Neural progenitor cell (in vitro differentiated cells): Measurements from ENCODE around the gene GALM. TPM values are rescaled to one million over a fixed set of nuclear protein-coding genes. Genes with fewer than 3 reads are reported as not detected.

ENCODE experiments used
- DNase-seq: peaks from one replicate; pipeline ENCODE4 v3.0.0-alpha.2; 2016; ENCODE audit warnings: low spot score
- H2AFZ ChIP-seq: fragments of 200-600 bp; sonication (generic); replicated peaks from 2 replicates; pipeline ENCODE4 v1.6.1; 2016; ENCODE audit warnings: antibody characterized with exemption
- H3F3A ChIP-seq: fragments of 200-600 bp; sonication (generic); 2 replicates; pipeline ENCODE4 v1.6.1; 2016; ENCODE audit warnings: antibody characterized with exemption, low read depth
- H3K27ac ChIP-seq: fragments of 200-600 bp; sonication (generic); 2 replicates; pipeline ENCODE4 v1.5.1; 2016; ENCODE audit warnings: mild to moderate bottlenecking
- H3K27me3 ChIP-seq: fragments of 200-600 bp; sonication (generic); 2 replicates; pipeline ENCODE4 v1.6.1; 2016; ENCODE audit warnings: mild to moderate bottlenecking, moderate library complexity
- H3K36me3 ChIP-seq: fragments of 200-600 bp; sonication (generic); 2 replicates; pipeline ENCODE4 v1.5.1; 2016
- H3K4me1 ChIP-seq: fragments of 200-600 bp; sonication (generic); 2 replicates; pipeline ENCODE4 v1.6.1; 2016; ENCODE audit warnings: mixed run types
- H3K4me2 ChIP-seq: fragments of 200-600 bp; sonication (generic); 2 replicates; pipeline ENCODE4 v1.6.1; 2016
- H3K4me3 ChIP-seq: fragments of 200-600 bp; sonication (generic); 2 replicates; pipeline ENCODE4 v1.5.1; 2016
- H3K79me2 ChIP-seq: fragments of 200-600 bp; sonication (generic); 2 replicates; pipeline ENCODE4 v1.6.1; 2016; ENCODE audit warnings: low read depth
- H3K9ac ChIP-seq: fragments of 200-600 bp; sonication (generic); 2 replicates; pipeline ENCODE4 v1.6.1; 2016
- H3K9me3 ChIP-seq: fragments of 200-600 bp; sonication (generic); 2 replicates; pipeline ENCODE4 v1.5.1; 2016; ENCODE audit warnings: low read depth
- H4K20me1 ChIP-seq: fragments of 200-600 bp; sonication (generic); 2 replicates; pipeline ENCODE4 v1.6.1; 2016; ENCODE audit warnings: low read depth
- H3K27ac Mint-ChIP-seq: 3 replicates; pipeline ENCODE4 v1.8.0; 2021; ENCODE audit warnings: mixed read lengths
- H3K27me3 Mint-ChIP-seq: 2 replicates; pipeline ENCODE4 v1.8.0; 2022; ENCODE audit warnings: low read depth, mild to moderate bottlenecking, inconsistent platforms, moderate library complexity, mixed read lengths; ENCODE audit not compliant: insufficient read depth
- H3K36me3 Mint-ChIP-seq: 3 replicates; pipeline ENCODE4 v1.8.0; 2021; ENCODE audit warnings: mixed read lengths
- H3K4me1 Mint-ChIP-seq: 3 replicates; pipeline ENCODE4 v1.8.0; 2021; ENCODE audit warnings: mixed read lengths
- H3K4me3 Mint-ChIP-seq: 3 replicates; pipeline ENCODE4 v1.8.0; 2021; ENCODE audit warnings: mild to moderate bottlenecking, moderate library complexity, mixed read lengths
- H3K9me3 Mint-ChIP-seq: 3 replicates; pipeline ENCODE4 v1.8.0; 2020; ENCODE audit warnings: mixed read lengths
- EZH2 ChIP-seq: fragments of 200-600 bp; sonication (generic); IDR thresholded peaks from 2 replicates; pipeline ENCODE4 v1.6.1; 2017; ENCODE audit warnings: antibody characterized with exemption, mild to moderate bottlenecking, moderate library complexity
- EZH2phosphoT487 ChIP-seq: fragments of 200-600 bp; sonication (generic); IDR thresholded peaks from 2 replicates; pipeline ENCODE4 v1.6.1; 2017; ENCODE audit warnings: antibody characterized with exemption
- total RNA-seq: library from RNA; depleted of rRNA; stranded (reverse); fragments of >200 nt; gene quantifications from 2 replicates; pipeline ENCODE4 v1.2.3, GENCODE V29; 2015; ENCODE audit warnings: low replicate concordance
- TF ChIP-seq, protein P1 (sequence below): fragments of 200-600 bp; sonication (generic); IDR thresholded peaks from 2 replicates; pipeline ENCODE4 v1.5.1; 2017; ENCODE audit warnings: antibody characterized with exemption, mild to moderate bottlenecking

The GALM gene
- total RNA-seq, 1 donor from 2014 or later = 7.1 TPM

GRCh38 chr2:38763228-38763627, 97.3 kb downstream of the GALM start:
- no peak overlapping the region for H3K27ac Mint-ChIP-seq
- no peak overlapping the region for H3K4me3 Mint-ChIP-seq
- Histone ChIP-seq H3K9me3 (no peaks in the 10 kb centered on the region), H3K4me1 (no peaks in the 10 kb centered on the region), H3K36me3 (no peaks in the 10 kb centered on the region), H2AFZ (no peak overlapping the region), H4K20me1 (no peaks in the 10 kb centered on the region), H3K4me3 (no peak overlapping the region), H3K4me2 (no peak overlapping the region), H3K27me3 (no peaks in the 10 kb centered on the region), H3K79me2 (no peaks in the 10 kb centered on the region), H3K27ac (no peak overlapping the region), H3F3A (no peaks in the 10 kb centered on the region), H3K9ac (no peak overlapping the region)
- DNase-seq = no peak
- no peaks in the 10 kb centered on the region for H3K9me3 Mint-ChIP-seq
- TF ChIP-seq EZH2phosphoT487 (no peak), EZH2 (no peak)
- TF ChIP-seq, protein P1, sequence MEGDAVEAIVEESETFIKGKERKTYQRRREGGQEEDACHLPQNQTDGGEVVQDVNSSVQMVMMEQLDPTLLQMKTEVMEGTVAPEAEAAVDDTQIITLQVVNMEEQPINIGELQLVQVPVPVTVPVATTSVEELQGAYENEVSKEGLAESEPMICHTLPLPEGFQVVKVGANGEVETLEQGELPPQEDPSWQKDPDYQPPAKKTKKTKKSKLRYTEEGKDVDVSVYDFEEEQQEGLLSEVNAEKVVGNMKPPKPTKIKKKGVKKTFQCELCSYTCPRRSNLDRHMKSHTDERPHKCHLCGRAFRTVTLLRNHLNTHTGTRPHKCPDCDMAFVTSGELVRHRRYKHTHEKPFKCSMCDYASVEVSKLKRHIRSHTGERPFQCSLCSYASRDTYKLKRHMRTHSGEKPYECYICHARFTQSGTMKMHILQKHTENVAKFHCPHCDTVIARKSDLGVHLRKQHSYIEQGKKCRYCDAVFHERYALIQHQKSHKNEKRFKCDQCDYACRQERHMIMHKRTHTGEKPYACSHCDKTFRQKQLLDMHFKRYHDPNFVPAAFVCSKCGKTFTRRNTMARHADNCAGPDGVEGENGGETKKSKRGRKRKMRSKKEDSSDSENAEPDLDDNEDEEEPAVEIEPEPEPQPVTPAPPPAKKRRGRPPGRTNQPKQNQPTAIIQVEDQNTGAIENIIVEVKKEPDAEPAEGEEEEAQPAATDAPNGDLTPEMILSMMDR = no peak
- no peaks in the 10 kb centered on the region for H3K4me1 Mint-ChIP-seq
- H3K27me3 Mint-ChIP-seq = no peaks in the 10 kb centered on the region
- H3K36me3 Mint-ChIP-seq = no peaks in the 10 kb centered on the region

DNA sequence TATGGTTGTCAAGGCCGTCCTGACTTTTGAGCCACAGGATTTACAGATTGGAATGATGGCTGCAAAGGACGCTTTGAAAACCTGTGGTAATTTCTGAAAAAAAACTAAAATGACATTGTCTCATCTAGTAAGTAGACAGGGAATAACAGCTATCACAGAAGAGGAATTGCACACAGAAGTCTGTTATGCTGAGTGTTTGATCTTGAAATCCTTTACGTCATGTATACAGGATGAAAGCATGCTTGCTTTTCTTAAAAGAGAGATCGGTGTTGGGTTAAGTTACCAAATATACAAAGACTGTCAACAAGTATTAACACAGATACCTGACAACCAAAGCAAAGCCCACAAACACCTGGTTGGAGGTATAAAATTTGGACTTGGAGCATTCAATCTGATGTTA, 97.8 kb downstream of the GALM start:
- Mint-ChIP-seq H3K36me3 (no peaks in the 10 kb centered on the region), H3K27me3 (no peaks in the 10 kb centered on the region), H3K9me3 (no peaks in the 10 kb centered on the region), H3K27ac (no peak overlapping the region), H3K4me3 (no peak overlapping the region), H3K4me1 (no peaks in the 10 kb centered on the region)
- no peak overlapping the region for H2AFZ ChIP-seq
- no peaks in the 10 kb centered on the region for H3K4me1 ChIP-seq
- H3F3A ChIP-seq = no peaks in the 10 kb centered on the region
- no peak overlapping the region for H3K9ac ChIP-seq
- DNase-seq = no peak
- H3K4me2 ChIP-seq = no peak overlapping the region
- no peak overlapping the region for H3K4me3 ChIP-seq
- no peaks in the 10 kb centered on the region for H3K27me3 ChIP-seq
- no peak overlapping the region for H3K27ac ChIP-seq
- H4K20me1 ChIP-seq = no peaks in the 10 kb centered on the region
- no peaks in the 10 kb centered on the region for H3K9me3 ChIP-seq
- no peaks in the 10 kb centered on the region for H3K36me3 ChIP-seq
- no peaks in the 10 kb centered on the region for H3K79me2 ChIP-seq
- TF ChIP-seq, protein P1 = no peak
- TF ChIP-seq EZH2phosphoT487 (no peak), EZH2 (no peak)

DNA sequence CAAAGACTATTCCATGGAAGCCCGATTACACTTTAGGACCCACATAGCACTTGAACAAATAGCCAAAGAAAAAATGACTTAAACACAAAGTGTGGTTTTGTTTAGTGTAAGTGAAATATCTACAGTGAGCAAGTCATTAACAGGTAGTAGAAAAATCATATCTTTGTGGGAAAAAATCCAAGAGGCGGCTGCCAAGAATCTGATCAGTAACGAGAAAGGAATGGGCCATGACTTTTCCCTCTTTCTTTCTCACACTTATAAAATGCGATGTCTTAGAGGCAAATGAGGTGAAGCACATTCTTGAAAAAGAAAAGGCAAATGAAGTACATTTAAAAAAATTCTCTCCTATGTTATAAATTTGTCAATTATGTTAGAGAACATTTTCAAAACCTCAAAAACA, 99.2 kb downstream of the GALM start:
- Mint-ChIP-seq H3K27ac (no peak overlapping the region), H3K9me3 (no peaks in the 10 kb centered on the region), H3K4me3 (no peak overlapping the region), H3K4me1 (no peaks in the 10 kb centered on the region), H3K27me3 (no peaks in the 10 kb centered on the region), H3K36me3 (no peaks in the 10 kb centered on the region)
- no peak overlapping the region for H3K9ac ChIP-seq
- no peak overlapping the region for H3K4me3 ChIP-seq
- H4K20me1 ChIP-seq = no peaks in the 10 kb centered on the region
- no peaks in the 10 kb centered on the region for H3K27me3 ChIP-seq
- no peaks in the 10 kb centered on the region for H3K4me1 ChIP-seq
- no peak for TF ChIP-seq EZH2
- no peak for TF ChIP-seq EZH2phosphoT487
- TF ChIP-seq, protein P1 = no peak
- no peaks in the 10 kb centered on the region for H3K36me3 ChIP-seq
- no peaks in the 10 kb centered on the region for H3K9me3 ChIP-seq
- no peak overlapping the region for H3K27ac ChIP-seq
- H2AFZ ChIP-seq = no peak overlapping the region
- H3K4me2 ChIP-seq = no peak overlapping the region
- no peaks in the 10 kb centered on the region for H3K79me2 ChIP-seq
- no peaks in the 10 kb centered on the region for H3F3A ChIP-seq
- no peak for DNase-seq
